Kasumi-1 (cell line): ENCODE data around the gene MCM8.

Experiments used
- DNase-seq, 2 experiments: peaks; one replicate each; lab custom pipeline; 2025; lab: John Stamatoyannopoulos, UW

The MCM8 gene

DNA sequence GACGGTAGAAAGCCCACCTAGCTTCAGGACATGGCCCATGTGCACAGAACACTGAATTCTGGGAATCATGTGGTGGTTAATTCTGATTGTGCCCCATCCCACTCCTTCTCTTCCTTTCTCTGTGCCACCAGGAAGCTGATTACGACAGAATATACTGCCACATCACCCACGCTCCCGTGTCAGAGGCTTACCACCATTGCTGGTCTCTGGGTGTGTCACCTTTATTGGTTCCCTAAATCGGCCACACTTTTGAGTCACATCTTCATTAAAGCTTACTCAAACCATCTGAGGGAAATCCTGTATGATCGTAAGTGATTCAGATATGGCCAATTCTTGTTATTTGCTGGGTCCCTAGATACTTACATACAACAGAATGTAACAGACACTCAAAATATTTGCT, 3.2 kb upstream of the MCM8 start:
- no peak for DNase-seq

DNA sequence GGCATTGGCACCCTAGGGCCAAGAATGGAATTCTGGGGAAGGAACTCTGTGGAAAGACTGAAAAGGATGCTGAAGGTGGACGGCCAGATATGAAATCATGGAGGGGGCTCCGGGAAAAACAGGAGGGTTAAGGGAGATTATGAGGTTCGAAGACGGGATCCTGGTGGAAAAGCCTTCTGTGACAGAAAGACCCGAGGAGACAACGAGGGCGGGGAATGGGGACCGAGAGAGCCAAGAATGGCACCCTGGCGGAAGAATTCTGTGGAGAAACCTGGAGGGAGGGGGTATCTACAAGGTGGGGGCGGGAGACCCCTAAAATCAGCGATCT, 545 bp upstream of the MCM8 start:
- DNase-seq = no peak

- no peak for DNase-seq
Observed at GRCh38 chr20:5967469-5967868, 17.0 kb downstream of the MCM8 start.

GRCh38 chr20:5968462-5968861, 18.0 kb downstream of the MCM8 start:
- DNase-seq = no peak

- DNase-seq = no peak
Observed at GRCh38 chr20:5969348-5969935, 19.0 kb downstream of the MCM8 start.

DNA sequence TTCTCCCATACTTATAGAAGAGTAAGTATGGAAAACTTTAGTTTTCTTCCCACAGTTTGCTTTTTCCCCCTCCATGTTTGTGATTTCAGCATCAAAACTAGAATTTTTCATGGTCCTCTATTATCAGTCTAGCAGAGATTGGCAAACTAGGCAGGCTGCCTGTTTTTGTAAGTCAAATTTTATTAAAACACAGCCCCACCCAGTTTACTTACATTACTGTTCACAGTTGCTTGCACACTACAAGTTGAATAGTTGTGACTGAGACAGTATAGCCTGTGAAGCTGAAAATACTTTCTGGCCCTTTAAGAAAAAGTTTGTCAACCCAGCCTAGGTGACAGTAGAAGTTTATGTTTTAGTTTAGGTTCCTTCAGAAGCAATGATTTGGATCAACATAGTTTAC, 19.5 kb downstream of the MCM8 start:
- no peak for DNase-seq

DNA sequence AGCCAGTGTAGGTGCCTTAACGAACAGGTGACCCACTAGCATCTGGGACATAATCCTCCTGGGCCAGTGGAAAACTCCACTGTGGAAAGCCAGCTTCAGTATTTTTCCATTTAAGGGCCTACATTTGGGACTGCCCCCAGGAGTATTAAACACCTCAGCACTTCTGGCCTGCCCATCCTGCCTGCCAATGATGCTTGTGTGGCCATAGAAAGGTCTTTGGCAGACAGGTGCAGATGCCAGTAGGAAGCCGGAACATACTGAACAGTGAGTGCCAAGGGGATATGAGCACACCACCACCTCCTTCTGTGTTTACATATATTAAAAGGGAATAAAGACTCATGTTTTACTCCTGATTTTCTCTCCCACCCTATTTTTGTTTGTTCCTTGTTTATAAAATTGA, 19.9 kb downstream of the MCM8 start:
- DNase-seq = no peak

DNA sequence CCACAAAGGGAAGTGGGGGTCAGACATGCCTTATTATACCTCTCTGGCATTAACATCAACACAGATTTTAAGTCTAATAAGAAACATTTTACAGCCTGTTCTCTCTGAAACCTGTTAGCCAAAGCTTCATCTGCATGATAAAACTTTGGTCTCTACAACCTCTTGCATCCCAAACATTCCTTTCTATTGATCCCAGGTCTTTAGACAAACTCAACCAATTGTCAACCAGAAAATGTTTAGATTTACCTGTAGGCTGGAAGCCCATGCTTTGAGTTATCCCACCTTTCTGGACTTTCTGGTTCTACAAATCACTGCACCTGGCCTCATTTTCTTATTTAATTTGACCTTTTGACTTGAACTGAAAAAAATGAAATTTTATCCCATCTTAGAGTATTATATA, 20.8 kb downstream of the MCM8 start:
- DNase-seq = no peak

DNA sequence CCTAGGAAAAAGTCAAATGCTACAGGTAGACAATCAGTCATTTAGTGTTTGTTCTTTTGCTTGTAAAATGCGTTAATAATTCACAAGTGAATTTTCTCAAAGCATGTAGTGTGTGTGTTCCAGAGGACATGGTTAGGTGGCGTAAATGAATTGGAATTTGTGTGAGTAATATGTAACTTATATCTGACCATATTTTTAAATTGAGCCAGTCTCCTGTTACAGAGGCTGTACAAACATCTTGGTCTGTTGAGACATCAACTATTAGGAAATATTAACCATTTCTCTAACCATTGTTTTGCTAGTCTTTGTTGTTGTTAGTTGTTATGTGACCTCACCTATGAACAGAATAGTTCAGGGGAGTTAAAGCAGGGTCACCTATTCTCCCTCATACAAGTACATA, 22.7 kb downstream of the MCM8 start:
- DNase-seq = no peak

- DNase-seq = peak; percentile 64 to 69
Observed at GRCh38 chr20:5973971-5974370, 23.5 kb downstream of the MCM8 start.

DNA sequence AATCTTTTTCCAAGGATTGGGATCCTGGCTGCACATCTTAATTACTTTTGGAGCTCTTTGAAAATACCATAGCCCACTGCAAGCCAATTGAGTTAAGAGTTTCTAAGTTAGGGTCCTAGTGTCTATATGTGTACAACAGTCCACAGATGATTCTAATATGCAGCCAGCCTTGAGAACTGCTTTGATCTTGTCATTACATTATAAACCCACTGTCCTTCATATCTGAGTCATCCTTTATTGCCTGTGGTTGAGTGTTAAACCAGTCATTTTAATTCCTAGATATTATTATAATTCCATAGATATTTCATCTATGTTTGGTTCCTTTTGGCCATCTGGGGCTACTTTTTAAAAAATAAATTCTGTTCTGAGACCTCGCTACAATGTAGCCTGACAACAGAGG, 24.1 kb downstream of the MCM8 start:
- no peak for DNase-seq

DNA sequence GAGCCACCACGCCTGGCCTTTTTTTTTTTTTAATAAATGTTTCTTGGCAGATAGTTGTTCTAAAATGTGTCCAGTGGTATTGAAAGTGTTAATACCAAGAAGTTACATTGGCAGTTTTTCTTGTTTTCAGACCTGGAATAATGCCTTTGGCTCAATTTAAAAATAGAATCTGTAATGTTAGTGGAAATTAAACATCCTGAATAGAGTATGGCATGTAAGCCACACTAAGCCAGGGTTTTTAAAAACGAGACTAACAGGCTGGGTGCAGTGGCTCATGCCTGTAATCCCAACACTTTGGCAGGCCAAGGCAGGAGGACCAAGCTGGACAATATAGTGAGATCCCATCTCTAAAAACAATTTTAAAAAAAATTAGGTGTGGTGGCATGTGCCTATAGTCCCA, 25.3 kb downstream of the MCM8 start:
- DNase-seq = no peak

- no peak for DNase-seq
Observed at GRCh38 chr20:5977223-5977622, 26.8 kb downstream of the MCM8 start.

DNA sequence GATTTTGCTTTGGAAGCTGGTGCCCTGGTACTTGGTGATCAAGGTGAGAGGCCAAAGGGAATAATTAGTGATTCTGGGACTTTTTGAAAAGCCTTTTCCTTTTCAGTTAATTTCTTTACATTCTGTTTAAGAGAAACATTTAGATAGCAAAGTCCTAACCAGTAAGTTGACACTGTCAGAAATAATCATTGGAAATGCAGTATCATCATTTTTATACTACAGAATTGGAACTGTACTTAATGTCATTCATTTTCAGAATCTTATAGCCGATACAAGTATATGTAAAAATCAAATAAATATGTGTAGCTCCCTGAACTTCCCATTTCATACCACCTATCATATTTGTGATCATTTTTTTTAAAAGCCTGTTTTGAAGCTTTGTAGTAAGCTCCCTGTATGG, 27.5 kb downstream of the MCM8 start:
- DNase-seq = no peak

- no peak for DNase-seq
Observed at GRCh38 chr20:5979801-5980200, 29.3 kb downstream of the MCM8 start.

DNA sequence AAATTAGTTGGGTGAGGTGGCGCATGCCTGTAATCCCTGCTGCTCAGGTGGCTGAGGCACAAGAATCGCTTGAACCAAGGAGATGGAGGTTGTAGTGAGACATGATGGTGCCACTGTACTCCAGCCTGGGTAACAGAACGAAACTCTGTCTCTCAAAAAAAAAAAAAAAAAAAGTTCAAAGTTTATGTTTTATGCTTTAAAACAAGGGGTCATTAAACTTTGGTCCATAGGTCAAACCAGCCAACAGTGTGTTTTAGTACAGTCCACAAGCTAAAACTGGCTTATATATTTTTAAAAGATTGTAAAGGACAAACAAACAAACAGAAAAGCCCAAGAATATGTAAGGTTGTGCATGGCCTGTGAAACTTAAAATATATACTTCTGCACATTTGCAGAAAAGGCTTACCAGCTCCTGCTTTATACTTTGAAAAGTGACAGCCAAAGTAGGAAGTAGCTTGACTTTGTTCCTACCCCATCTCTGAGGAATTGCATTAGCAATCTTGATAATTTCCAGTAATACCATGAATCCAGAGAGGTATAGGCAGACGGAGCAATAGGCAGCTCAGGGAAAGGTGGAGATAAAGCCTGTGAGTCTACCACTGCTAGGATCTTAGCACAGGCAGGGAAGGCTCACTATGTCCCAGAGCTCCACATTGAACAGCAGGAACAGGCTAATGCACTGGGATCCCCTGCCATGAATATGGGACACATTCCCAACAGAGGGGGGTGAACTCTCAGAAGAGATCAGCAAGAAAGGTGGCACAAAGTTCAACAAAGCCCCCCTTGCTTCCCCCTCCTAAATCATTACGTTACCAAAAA, 30.5 kb downstream of the MCM8 start:
- no peak for DNase-seq

DNA sequence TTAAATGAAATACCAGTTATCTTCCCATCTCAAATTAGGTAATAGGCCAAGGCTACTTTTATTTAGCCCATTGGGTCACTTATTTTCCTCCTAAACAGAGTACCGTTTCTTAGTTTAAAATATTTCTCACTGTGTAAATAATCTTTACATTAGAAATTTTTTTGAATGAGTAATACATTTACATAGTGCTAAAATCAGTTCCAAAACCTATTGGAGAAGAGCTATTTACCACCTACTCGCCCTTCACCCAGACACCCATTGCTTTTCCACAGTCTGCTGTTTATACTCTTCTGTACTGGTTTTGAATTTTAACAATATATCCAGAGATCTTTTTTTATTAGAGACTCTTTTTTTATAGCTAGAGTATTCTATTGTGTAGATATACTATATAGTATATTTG, 36.9 kb downstream of the MCM8 start:
- DNase-seq = no peak

GRCh38 chr20:5989539-5989938, 39.1 kb downstream of the MCM8 start:
- no peak for DNase-seq

- DNase-seq = no peak
Observed at GRCh38 chr20:5990946-5991345, 40.5 kb downstream of the MCM8 start.

DNA sequence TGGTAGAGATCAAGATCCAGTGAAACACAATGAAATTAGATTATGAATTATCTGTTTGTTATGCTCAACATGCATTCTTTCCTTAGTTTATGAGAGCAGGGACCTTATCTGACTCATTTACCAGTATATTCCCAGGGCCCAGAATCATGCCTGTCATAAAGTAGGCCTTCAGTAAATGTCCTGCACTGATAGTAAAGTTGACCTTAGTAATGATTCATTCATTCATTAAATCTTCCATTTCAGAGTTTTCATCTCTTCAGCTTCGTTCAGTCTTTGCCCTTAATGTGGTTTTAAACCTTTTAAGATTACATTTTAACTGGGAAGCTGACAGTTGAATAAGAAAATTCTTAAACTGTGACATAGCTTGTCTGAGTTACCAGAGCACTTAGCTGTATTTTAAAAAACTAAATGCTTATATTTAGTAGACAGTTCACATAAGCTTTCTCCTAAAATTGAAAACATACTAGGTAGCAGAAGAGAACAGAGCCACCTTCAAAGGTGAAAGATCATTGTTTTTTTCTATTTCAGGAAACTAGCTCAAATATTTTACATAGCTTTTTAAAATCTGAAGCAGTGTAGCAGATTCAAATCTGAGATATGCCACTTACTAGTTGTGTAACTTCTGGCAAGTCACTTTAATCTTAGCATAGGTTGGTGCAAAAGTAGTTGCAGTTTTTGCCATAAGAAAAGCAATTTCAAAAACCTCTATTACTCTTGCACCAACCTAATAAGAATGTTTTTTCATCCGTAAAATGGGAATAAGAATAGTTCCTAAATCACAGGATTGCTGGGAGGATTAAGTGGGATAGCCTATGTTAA, 41.4 kb downstream of the MCM8 start:
- DNase-seq = no peak

GRCh38 chr20:5996765-5997164, 46.3 kb downstream of the MCM8 start:
- DNase-seq = peak; percentile 44 to 68

DNA sequence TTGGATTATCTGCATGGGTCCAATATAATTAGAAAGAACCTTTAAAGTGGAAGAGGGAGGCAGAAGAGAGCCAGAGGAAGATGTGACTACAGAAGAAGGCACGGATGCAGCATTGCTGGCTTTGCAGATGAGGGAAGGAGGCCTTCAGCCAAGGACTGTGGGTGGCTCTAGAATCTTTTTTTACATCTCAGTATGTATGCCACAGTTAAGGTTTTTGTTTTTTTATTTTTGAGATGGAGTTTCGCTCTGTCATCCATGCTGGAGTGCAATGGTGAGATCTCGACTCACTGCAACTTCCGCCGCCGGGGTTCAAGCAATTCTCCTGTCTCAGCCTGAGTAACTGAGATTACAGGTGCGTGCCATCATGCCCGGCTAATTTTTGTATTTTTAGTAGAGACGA, 49.3 kb downstream of the MCM8 start:
- DNase-seq = no peak

GRCh38 chr20:6000871-6001270, 50.4 kb downstream of the MCM8 start:
- DNase-seq = no peak
